OCI-LY3 (cell line): Measurements from ENCODE around the gene GRM4.

ENCODE experiments used
- H2AFZ ChIP-seq: fragments of 200-600, 300-600 bp; shearing (Covaris generic); 2 replicates; pipeline ENCODE4 v1.6.0; 2014; ENCODE audit warnings: antibody characterized with exemption, low read depth, low read length
- H3K27ac ChIP-seq: fragments of 200-600, 300-600 bp; sonication (generic); 2 replicates; pipeline ENCODE4 v1.5.1; 2014; ENCODE audit warnings: mild to moderate bottlenecking, low read length, moderate library complexity, mixed read lengths
- H3K27me3 ChIP-seq: fragments of 200-600, 300-600 bp; sonication (generic); 2 replicates; pipeline ENCODE4 v1.6.1; 2014; ENCODE audit warnings: low read depth, low read length, mixed read lengths
- H3K36me3 ChIP-seq: fragments of 200-600, 300-600 bp; sonication (generic); replicated peaks from 2 replicates; pipeline ENCODE3; 2014; ENCODE audit warnings: low read depth, low read length, mixed read lengths
- H3K4me1 ChIP-seq: fragments of 300-600, 200-600 bp; sonication (generic); 2 replicates; pipeline ENCODE4 v1.6.1; 2014; ENCODE audit warnings: low read length, mixed read lengths
- H3K4me2 ChIP-seq: fragments of 200-600, 300-600 bp; sonication (generic); 2 replicates; pipeline ENCODE4 v1.6.1; 2014; ENCODE audit warnings: low read length, mixed read lengths
- H3K4me3 ChIP-seq: fragments of 300-600, 200-600 bp; sonication (generic); 2 replicates; pipeline ENCODE4 v1.5.1; 2014; ENCODE audit warnings: antibody characterized with exemption, mild to moderate bottlenecking, low read length, moderate library complexity
- H3K79me2 ChIP-seq: fragments of 300-600, 200-600 bp; shearing (Covaris generic); 2 replicates; pipeline ENCODE4 v1.6.1; 2014; ENCODE audit warnings: mild to moderate bottlenecking, low read length, mixed read lengths
- H3K9ac ChIP-seq: fragments of 300-600, 200-600 bp; shearing (Covaris generic); 2 replicates; pipeline ENCODE4 v1.6.0; 2014; ENCODE audit warnings: mild to moderate bottlenecking, low read length, moderate library complexity
- H3K9me3 ChIP-seq: fragments of 200-600, 300-600 bp; shearing (Covaris generic); 2 replicates; pipeline ENCODE4 v1.6.1; 2014; ENCODE audit warnings: low read length, mixed read lengths; ENCODE audit not compliant: insufficient read depth
- H4K20me1 ChIP-seq: fragments of 200-600, 300-600 bp; sonication (generic); 2 replicates; pipeline ENCODE4 v1.6.1; 2016; ENCODE audit warnings: low read length, mixed read lengths; ENCODE audit not compliant: insufficient read depth
- CTCF ChIP-seq: fragments of 200-600, 300-600 bp; sonication (generic); IDR thresholded peaks from 2 replicates; pipeline ENCODE4 v1.5.1; 2014; ENCODE audit warnings: antibody characterized with exemption, low read length, low read depth
- EZH2phosphoT487 ChIP-seq: fragments of 200-600 bp; shearing (Covaris generic); IDR thresholded peaks from 2 replicates; pipeline ENCODE4 v1.6.1; 2018; ENCODE audit warnings: antibody characterized with exemption, mixed run types, low read depth

GRM4 gene

GRCh38 chr6:34106900-34107299, 39.0 kb downstream of the GRM4 start:
- Histone ChIP-seq H3K4me2 (no peak overlapping the region), H3K27me3 (0 out of 2 replicates have a peak, but pooled peaks cover 5% of the 10 kb centered on the region), H4K20me1 (no peaks in the 10 kb centered on the region), H3K36me3 (no peaks in the 10 kb centered on the region), H3K9me3 (no peaks in the 10 kb centered on the region), H2AFZ (no peak overlapping the region), H3K79me2 (no peaks in the 10 kb centered on the region), H3K27ac (no peak overlapping the region), H3K9ac (no peak overlapping the region), H3K4me3 (no peak overlapping the region), H3K4me1 (no peaks in the 10 kb centered on the region)
- TF ChIP-seq CTCF (no peak), EZH2phosphoT487 (no peak)

DNA sequence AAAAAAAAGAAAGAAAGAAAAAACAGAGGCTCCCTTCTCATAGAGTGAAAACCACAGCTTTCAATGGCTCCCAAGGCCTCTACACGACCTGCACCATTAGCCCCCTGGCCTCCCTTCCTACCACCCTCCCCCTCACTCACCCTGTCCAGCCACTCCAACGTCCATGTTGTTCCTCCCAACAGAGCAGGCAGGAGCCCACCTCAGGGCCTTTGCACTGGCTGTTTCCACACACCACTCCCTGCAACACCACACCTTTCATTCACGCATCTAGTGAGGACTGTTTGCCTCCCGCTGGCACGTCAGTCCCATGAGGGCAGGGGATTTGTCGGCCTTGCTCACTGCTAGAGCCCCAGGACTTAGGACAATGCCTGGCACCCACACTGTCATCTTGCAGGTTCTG, 39.5 kb downstream of the GRM4 start:
- Histone ChIP-seq H3K36me3 (no peaks in the 10 kb centered on the region), H3K27me3 (0 out of 2 replicates have a peak, but pooled peaks cover 1% of the 10 kb centered on the region), H3K9ac (no peak overlapping the region), H3K79me2 (no peaks in the 10 kb centered on the region), H3K27ac (no peak overlapping the region), H3K4me2 (no peak overlapping the region), H3K9me3 (no peaks in the 10 kb centered on the region), H3K4me3 (no peak overlapping the region), H4K20me1 (no peaks in the 10 kb centered on the region), H3K4me1 (no peaks in the 10 kb centered on the region), H2AFZ (no peak overlapping the region)
- TF ChIP-seq EZH2phosphoT487 = no peak
- no peak for TF ChIP-seq CTCF

DNA sequence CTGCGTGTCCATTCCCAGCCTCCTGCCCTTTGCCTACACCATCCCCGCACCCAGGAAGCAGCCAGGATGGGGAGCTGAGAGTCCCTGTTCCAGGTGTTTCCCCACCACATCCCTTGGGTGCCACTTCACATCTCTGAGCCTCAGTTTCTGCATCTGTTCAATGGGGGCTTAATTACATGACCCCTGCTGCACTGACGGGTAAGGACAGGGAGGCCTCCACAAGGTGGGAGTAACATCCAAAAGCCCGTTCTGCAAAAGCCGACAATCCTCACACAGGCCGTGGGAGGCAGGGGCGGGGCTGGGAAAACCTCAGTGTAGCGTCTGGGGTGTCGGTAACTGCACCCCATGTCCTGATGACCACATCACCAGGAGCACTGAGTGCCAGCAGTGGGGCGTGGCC, 41.3 kb downstream of the GRM4 start:
- TF ChIP-seq CTCF (no peak), EZH2phosphoT487 (no peak)
- H2AFZ ChIP-seq = no peak overlapping the region
- no peaks in the 10 kb centered on the region for H3K36me3 ChIP-seq
- no peak overlapping the region for H3K9ac ChIP-seq
- H3K79me2 ChIP-seq = no peaks in the 10 kb centered on the region
- H3K9me3 ChIP-seq = no peaks in the 10 kb centered on the region
- H3K4me2 ChIP-seq = no peak overlapping the region
- no peaks in the 10 kb centered on the region for H4K20me1 ChIP-seq
- H3K27me3 ChIP-seq = no peaks in the 10 kb centered on the region
- no peak overlapping the region for H3K27ac ChIP-seq
- H3K4me3 ChIP-seq = no peak overlapping the region
- H3K4me1 ChIP-seq = no peaks in the 10 kb centered on the region

GRCh38 chr6:34104186-34104585, 41.7 kb downstream of the GRM4 start:
- Histone ChIP-seq H4K20me1 (no peaks in the 10 kb centered on the region), H3K79me2 (no peaks in the 10 kb centered on the region), H3K9me3 (no peaks in the 10 kb centered on the region), H3K4me3 (no peak overlapping the region), H3K9ac (no peak overlapping the region), H3K36me3 (no peaks in the 10 kb centered on the region), H2AFZ (no peak overlapping the region), H3K27ac (no peak overlapping the region), H3K4me1 (no peaks in the 10 kb centered on the region), H3K27me3 (no peaks in the 10 kb centered on the region), H3K4me2 (no peak overlapping the region)
- TF ChIP-seq CTCF (no peak), EZH2phosphoT487 (no peak)
